Activated T-cell treated with anti-CD3 and anti-CD28 coated beads, Interleukin-2, amount 50 U/mL, for 1 hour (primary cell): ENCODE results near the gene SPEF1.

Experiments
- DNase-seq: peaks from one replicate; pipeline ENCODE4 v3.0.0-alpha.2; 2020

The SPEF1 gene

GRCh38 chr20:3764659-3765058 is 16.6 kb downstream of the SPEF1 start:
- DNase-seq = no peak

GRCh38 chr20:3763671-3764601 is 17.3 kb downstream of the SPEF1 start:
- no peak for DNase-seq

DNA sequence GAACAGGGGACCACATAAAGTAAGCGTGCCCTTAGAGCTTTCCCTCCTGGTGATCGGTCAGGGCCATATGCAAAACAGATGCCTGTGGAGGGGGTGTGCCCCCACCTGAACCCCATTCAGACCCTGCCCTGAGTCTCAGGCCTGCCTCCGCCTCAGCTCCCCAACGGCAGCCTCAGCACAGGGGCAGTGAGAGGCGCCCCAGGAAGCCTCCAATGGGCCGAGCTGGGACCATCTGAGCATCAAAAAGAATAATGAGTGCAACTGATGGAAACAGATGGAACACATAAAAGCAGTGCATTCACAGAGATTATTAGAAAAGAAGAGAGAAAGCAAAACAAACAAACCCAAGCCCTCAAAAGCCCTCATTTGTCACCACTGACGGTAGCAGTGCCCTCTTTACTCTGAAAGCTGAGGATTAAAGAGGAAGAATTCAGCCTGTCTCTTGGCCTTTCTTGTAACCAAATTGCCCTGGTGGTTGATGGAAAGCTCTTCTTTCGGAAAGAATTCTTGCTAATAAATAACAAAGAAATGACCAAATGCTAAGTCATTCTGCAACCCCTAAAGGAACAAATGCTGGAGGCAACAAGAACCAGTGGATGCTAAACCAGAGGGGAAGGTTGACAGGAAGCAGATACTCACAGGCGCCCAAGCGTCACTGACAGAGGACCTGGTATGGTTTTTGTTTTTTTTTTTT is 20.4 kb downstream of the SPEF1 start:
- no peak for DNase-seq

- DNase-seq = no peak
Measured at GRCh38 chr20:3759884-3760283, 21.4 kb downstream of the SPEF1 start.

DNA sequence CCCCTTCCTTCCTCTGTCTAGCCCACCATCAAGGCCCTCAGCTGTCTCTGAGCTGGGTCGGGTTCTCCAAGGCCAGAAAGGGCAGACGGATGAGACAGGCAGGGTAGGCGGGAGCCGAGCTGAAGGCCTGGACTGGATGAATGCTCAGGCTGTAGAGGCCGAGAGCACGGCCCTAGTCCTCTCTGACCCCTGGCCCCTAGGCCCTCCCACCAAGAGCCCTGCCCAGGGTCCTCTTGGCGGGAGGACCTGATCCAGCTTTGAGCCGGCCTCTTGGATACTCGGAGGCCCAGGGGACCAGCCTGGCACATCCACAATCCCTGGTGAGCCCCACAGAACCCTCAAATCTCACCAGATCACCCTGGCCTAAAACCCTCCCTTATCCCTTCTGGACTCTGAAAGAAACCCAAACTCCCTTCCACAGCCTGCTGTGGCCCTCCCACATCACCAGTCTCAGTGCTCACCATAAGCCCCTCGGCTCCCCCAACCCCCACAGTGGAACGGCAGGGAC is 21.9 kb downstream of the SPEF1 start:
- DNase-seq = no peak

GRCh38 chr20:3758566-3758965 is 22.7 kb downstream of the SPEF1 start:
- DNase-seq = no peak

DNA sequence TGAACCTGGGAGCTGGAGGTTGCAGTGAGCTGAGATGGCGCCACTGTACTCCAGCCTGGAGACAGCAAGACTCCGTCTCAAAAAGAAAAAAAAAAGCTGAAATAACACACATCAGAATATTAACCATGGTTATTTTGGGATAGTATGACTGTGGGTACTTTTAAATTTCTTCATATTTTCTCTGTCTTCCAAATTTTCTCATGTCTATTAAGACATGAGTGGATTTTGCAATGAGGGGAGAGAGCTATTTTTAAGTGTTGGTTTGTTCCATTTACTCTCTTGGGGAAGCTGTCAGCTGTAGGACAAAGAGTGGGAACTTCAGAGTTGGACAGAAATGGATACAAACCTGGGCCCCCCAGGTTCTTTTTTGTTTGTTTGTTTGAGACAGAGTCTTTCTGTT is 24.0 kb downstream of the SPEF1 start:
- DNase-seq = no peak

DNA sequence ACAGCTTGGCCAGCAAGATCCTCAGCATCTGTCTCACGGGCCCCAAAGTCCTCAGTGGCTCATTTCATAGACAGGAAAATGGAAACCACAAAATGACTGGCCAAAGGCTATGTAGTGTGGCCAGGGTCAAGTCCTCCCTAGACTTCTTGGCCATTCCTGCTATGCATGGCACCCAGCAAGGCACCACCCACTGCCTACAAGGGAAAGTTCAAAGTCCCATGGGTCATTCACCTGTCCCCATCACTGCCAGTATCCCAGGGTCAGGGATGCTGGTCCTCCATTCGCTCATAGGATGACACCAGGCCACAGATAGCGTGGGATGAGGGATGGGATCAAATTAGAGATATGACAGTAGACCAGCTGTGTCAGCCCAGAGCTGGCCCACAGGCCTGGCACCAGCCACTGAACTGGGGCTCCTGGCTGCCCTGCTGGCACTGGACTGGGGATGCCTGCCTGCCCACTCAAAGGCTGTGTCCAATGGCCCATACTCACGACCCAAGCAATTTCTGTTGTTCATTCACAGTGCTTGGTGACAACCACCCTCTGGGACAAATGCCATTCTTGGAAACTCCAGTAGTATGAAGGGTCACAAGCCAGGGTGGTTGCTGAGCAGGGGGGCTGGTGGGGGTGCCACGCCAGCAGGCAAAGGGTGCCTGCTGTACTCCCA is 25.3 kb downstream of the SPEF1 start:
- DNase-seq = no peak

DNA sequence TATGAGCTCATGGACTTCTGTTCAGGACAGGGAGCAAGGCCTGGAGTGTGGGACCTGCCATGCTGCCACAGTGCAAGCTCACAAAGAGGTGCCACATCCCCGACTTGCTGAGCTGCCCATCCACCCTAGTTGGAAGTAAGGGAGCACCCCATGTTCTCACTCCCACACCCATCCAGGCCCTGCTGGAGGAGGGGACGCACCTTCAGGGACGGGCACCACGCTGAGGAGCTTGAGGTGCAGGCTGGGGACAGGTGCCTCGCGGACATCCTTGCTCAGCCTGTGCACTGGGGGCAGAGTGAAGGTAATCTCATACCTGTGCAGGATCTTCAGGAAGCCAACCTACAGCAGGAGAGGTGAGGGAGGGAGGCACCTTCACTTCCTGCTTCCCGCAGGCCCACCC is 26.0 kb downstream of the SPEF1 start:
- no peak for DNase-seq

DNA sequence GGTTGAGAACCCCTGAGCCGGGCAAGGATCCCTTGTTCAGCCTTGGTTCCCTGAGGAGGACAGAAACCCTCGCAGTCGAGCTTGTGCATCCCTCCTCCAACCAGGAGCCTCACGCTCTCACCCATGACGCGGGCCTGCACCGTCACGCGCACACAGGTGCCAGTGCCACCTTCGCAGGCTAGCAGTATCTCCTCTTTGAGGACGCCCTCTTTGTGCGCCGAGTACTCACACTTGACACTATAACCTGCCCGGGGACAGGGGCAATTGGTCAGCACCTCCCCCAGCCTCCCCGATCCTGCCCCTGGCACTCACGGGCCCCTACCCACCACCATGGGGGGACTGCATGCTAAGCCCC is 27.0 kb downstream of the SPEF1 start:
- no peak for DNase-seq

DNA sequence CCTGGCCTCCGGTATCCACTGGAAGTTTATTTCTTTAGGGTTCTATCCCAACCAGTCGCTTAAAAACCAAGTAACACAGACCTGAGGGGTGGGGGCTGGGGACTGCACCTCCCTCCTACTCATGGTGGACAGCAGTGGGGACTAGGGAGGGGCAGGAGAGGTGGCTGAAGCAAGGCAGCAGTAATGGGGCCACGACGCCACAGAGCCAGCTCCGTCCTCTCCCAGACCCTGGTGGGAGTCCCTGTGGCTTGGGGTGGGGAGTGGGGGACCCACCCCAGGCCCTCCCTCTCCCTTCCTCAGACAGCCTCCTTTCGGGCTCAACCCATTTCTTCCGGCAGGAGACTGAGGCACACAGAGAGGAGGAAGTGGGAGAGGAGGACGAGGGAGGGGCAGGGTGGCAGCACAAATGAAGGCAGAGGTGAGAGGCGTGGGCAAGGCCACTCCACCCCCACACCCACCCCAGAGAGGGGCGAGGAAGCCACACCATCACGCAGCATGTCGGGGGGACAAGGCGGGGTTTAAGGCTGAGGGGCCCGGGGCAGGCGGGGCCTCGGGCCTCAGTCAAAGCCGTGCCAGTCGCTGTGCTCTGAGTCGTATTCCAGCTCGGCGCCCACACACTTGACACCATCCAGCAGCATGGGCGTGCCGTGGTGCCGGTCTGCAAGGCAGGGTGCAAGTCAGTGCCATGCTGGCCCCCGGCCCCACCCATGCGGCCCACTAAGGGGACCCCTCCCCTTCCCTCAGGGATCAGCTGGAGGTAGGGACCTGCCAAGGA is 27.6 kb downstream of the SPEF1 start:
- DNase-seq = no peak

- DNase-seq = peak; percentile 59
Measured at GRCh38 chr20:3753098-3753497, 28.1 kb downstream of the SPEF1 start.

DNA sequence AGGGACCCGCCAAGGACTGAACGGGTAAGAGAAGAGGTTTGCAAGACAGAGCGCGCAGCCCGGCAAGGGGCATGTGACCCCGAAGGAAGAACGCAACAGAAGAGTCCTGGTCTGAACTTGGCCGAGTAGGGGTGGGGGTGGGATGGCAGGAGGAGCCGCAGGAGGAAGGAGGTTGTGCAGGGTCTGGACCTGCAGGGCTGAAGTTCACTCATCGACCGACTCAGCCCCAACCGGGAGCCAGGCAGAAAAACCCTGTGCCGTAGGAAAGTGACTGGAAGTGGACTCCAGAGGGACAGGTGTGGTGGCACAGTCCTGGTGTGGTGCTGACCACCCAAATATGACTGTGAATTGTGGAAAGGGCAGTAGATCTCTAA is 28.9 kb downstream of the SPEF1 start:
- DNase-seq = no peak

- peak; percentile 54 for DNase-seq
Measured at GRCh38 chr20:3751675-3752385, 29.4 kb downstream of the SPEF1 start.

DNA sequence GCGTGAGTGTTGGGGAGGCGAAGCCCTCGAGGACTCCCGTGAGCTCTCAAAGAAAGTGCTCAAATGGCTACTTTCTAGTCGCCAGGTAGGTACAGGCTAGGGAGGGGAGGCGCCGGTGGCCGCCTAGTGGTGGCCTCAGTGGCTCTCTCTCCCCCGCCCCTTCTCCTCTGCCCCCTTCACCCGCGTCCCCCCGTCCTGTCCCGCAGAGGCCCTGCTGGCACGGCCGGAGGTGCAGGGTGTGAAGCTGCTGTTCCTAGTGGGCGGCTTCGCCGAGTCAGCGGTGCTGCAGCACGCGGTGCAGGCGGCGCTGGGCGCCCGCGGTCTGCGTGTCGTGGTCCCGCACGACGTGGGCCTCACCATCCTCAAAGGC is 30.0 kb downstream of the SPEF1 start:
- no peak for DNase-seq

GRCh38 chr20:3749689-3750531 is 31.3 kb downstream of the SPEF1 start:
- DNase-seq = peak; percentile 41

DNA sequence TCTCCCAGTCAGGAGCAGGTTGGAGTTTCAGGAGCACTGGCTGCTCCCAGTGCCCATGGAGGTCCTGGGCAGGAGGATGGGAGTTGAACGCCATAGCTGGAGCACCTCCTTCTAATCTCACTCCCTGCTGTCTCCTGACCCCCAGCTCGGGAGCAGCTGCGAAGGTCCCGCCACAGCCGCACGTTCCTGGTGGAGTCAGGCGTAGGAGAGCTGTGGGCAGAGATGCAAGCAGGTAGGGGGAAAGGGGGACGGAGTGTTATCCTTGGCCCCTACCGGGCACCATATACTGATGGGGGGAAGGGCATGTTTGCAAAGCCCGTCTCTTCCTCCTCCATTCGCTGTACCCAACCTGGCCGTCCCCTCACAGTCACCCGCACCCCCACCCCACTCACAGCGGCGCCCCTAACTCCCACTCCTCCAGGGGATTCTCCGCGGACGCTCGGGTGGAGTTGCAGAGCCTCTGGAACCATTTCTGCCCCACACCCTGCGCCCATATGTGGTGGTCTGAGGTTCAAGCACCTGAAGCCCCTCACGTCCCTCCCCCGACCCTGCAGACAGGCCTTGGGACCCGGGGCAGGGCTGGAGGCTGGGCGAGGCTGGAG is 32.1 kb downstream of the SPEF1 start:
- no peak for DNase-seq

GRCh38 chr20:3748073-3748472 is 33.2 kb downstream of the SPEF1 start:
- DNase-seq = no peak

- DNase-seq = no peak
Measured at GRCh38 chr20:3747471-3747870, 33.8 kb downstream of the SPEF1 start.

DNA sequence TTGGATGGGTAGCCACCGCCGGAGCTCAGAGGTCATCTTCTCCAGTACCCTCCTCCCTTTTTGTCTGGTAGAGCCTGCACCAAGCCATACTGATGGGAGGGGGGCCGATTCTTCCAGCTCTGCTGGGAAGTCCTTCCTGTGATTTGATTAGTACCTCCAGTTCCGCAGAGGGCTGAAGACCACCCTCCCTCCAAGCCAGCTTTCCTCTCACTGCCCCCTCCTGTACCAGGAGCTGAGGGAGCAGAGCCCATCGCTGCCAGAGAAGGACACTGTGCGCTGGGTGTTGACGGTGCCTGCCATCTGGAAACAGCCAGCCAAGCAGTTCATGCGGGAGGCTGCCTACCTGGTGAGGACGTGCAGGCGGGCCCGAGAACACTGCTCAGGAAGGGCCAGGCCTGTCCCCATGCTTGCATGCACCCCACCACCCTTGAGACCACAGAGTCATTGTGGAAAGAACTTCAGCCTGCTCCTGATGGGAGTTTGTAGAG is 35.5 kb downstream of the SPEF1 start:
- DNase-seq = no peak
